HEK293 (cell line): ENCODE data around the gene SPINT4.

ENCODE experiments used
- BCL11A ChIP-seq: fragments of 450-650 bp; formaldehyde crosslinking; IDR thresholded peaks from 2 replicates; pipeline ENCODE4 v1.5.1; 2016; ENCODE audit warnings: low read depth, missing biosample characterization, missing genetic modification characterization
- CTCF ChIP-seq: fragments of 450-650 bp; formaldehyde crosslinking; IDR thresholded peaks from 2 replicates; pipeline ENCODE4 v1.5.1; 2016; ENCODE audit warnings: missing biosample characterization, missing genetic modification characterization
- ELK4 ChIP-seq: IDR thresholded peaks from 2 replicates; pipeline ENCODE4 v1.6.1; 2011; ENCODE audit warnings: mild to moderate bottlenecking, low read depth, low read length, borderline replicate concordance
- KLF16 ChIP-seq: fragments of 450-650 bp; formaldehyde crosslinking; IDR thresholded peaks from 2 replicates; pipeline ENCODE4 v1.5.1; 2017; ENCODE audit warnings: missing biosample characterization, missing genetic modification characterization
- MYNN ChIP-seq: fragments of 450-650 bp; formaldehyde crosslinking; IDR thresholded peaks from 2 replicates; pipeline ENCODE4 v1.5.1; 2016; ENCODE audit warnings: missing biosample characterization, missing genetic modification characterization, borderline replicate concordance
- SP2 ChIP-seq: fragments of 450-650 bp; formaldehyde crosslinking; IDR thresholded peaks from 2 replicates; pipeline ENCODE4 v1.5.1; 2016; ENCODE audit warnings: missing biosample characterization, missing genetic modification characterization
- TCF7L2 ChIP-seq: IDR thresholded peaks from 2 replicates; pipeline ENCODE4 v1.6.1; 2011; ENCODE audit warnings: low read depth, mild to moderate bottlenecking, inconsistent platforms, low read length, moderate library complexity, borderline replicate concordance
- ZBTB44 ChIP-seq: fragments of 450-650 bp; IDR thresholded peaks from 2 replicates; pipeline ENCODE4 v1.5.1; 2018; ENCODE audit warnings: missing biosample characterization, mild to moderate bottlenecking, missing genetic modification characterization
- ZFP69B ChIP-seq: fragments of 450-650 bp; formaldehyde crosslinking; IDR thresholded peaks from 2 replicates; pipeline ENCODE4 v1.5.1; 2016; ENCODE audit warnings: missing biosample characterization, missing genetic modification characterization
- ZNF114 ChIP-seq: fragments of 450-650 bp; formaldehyde crosslinking; IDR thresholded peaks from 2 replicates; pipeline ENCODE4 v1.5.0; 2017; ENCODE audit warnings: missing biosample characterization, missing genetic modification characterization
- ZNF157 ChIP-seq: fragments of 450-650 bp; formaldehyde crosslinking; IDR thresholded peaks from 2 replicates; pipeline ENCODE4 v1.5.1; 2016; ENCODE audit warnings: missing biosample characterization, missing genetic modification characterization
- ZNF174 ChIP-seq: fragments of 450-650 bp; formaldehyde crosslinking; IDR thresholded peaks from 2 replicates; pipeline ENCODE4 v1.5.0; 2017; ENCODE audit warnings: missing biosample characterization, mild to moderate bottlenecking, missing genetic modification characterization
- ZNF416 ChIP-seq: fragments of 450-650 bp; formaldehyde crosslinking; IDR thresholded peaks from 2 replicates; pipeline ENCODE4 v1.5.1; 2016; ENCODE audit warnings: missing biosample characterization, missing genetic modification characterization
- ZSCAN5A ChIP-seq: fragments of 450-650 bp; formaldehyde crosslinking; IDR thresholded peaks from 2 replicates; pipeline ENCODE4 v1.5.1; 2016; ENCODE audit warnings: missing biosample characterization, missing genetic modification characterization

- TF ChIP-seq ELK4 (no peak), CTCF (no peak), KLF16 (tag by site-specific recombination) (no peak), ZSCAN5A (tag by site-specific recombination) (no peak), SP2 (tag by site-specific recombination) (no peak), ZFP69B (no peak), TCF7L2 (no peak), MYNN (tag by site-specific recombination) (no peak), ZNF157 (no peak), ZNF174 (no peak), ZNF416 (no peak), ZBTB44 (tag by site-specific recombination) (no peak), BCL11A (tag by site-specific recombination) (no peak), ZNF114 (tag by site-specific recombination) (no peak)
These were observed 42.5 kb upstream of the SPINT4 start for GRCh38 chr20:45679650-45680049.
